ENCODE measurements around the gene NPAS3.

GRCh38 chr14:33844118-33844517 lies 905.4 kb downstream of the NPAS3 start:
- TF ChIP-seq CTCF (IDR thresholded peaks at IDR 0.05) (no peak), POLR2A (IDR thresholded peaks at IDR 0.05) (no peak)
